H1 (cell line): ENCODE data around the gene CDC45. TPM values are rescaled to one million over a fixed set of nuclear protein-coding genes. Genes with fewer than 3 reads are reported as not detected.
A peak's percentile ranks its signal among the peaks of the same experiment; 100 is the strongest.

ENCODE experiments used
- CTCF ChIA-PET: fragments of 300-600 bp; sonication (Branson Sonifier 250); formaldehyde crosslinking; loops from one replicate; lab custom pipeline; 2021; ENCODE audit not compliant: partially characterized antibody; lab: Charles Lee
- POLR2A ChIA-PET: fragments of 300-600 bp; sonication (Branson Sonifier 250); formaldehyde crosslinking; loops from one replicate; lab custom pipeline; 2021; ENCODE audit warnings: inconsistent platforms; ENCODE audit not compliant: partially characterized antibody; lab: Charles Lee
- DNase-seq, 2 experiments: peaks; one replicate each; pipeline versions ENCODE4 v3.0.0 to v3.0.0-alpha.2; 2010 to 2022; ENCODE audit warnings: low spot score in 2 of 2, low read depth in 1 of 2, mixed read lengths in 1 of 2
- FAIRE-seq: peaks from 2 replicates; lab custom pipeline; 2011; peaks lifted over from hg19 to GRCh38; lab: Jason Lieb, UNC
- H2AFZ ChIP-seq: 2 replicates; pipeline ENCODE4 v1.8.1; 2012; ENCODE audit warnings: low read length, inconsistent platforms
- H2AK5ac ChIP-seq: 2 replicates; pipeline ENCODE4 v1.6.1; 2013; ENCODE audit warnings: low read depth, low read length
- H2BK120ac ChIP-seq: replicated peaks from 2 replicates; pipeline ENCODE3; 2013; ENCODE audit warnings: low read depth, low read length, inconsistent platforms
- H2BK12ac ChIP-seq: 2 replicates; pipeline ENCODE4 v1.6.1; 2013; ENCODE audit warnings: low read depth, low read length
- H2BK15ac ChIP-seq: 2 replicates; pipeline ENCODE4 v1.6.1; 2013; ENCODE audit warnings: low read length
- H2BK20ac ChIP-seq: 2 replicates; pipeline ENCODE4 v1.6.1; 2013; ENCODE audit warnings: low read length
- H2BK5ac ChIP-seq: 2 replicates; pipeline ENCODE4 v1.6.1; 2013; ENCODE audit warnings: low read depth, low read length
- H3K14ac ChIP-seq: 2 replicates; pipeline ENCODE4 v1.6.1; 2013; ENCODE audit warnings: inconsistent platforms; ENCODE audit not compliant: insufficient read length
- H3K18ac ChIP-seq: 2 replicates; pipeline ENCODE4 v1.6.1; 2013; ENCODE audit warnings: low read length; ENCODE audit errors: extremely low read depth
- H3K23ac ChIP-seq: 2 replicates; pipeline ENCODE4 v1.6.1; 2013; ENCODE audit warnings: inconsistent platforms; ENCODE audit not compliant: insufficient read length
- H3K23me2 ChIP-seq: 2 replicates; pipeline ENCODE4 v1.6.1; 2013; ENCODE audit warnings: low read depth, low read length
- H3K27ac ChIP-seq: 2 replicates; pipeline ENCODE4 v1.6.1; 2011; ENCODE audit warnings: low read depth, low read length, inconsistent platforms
- H3K27me3 ChIP-seq, 4 experiments: replicated peaks in 1 of 4; 1 replicate in 1 of 4; 2 replicates in 3 of 4; pipeline versions ENCODE4 v1.6.1 to v1.8.1; 2011 to 2013; ENCODE audit warnings: low read length in 3 of 4, mild to moderate bottlenecking in 3 of 4, inconsistent platforms in 2 of 4, mixed read lengths in 2 of 4, moderate library complexity in 1 of 4; ENCODE audit not compliant: control insufficient read depth in 3 of 4, insufficient read depth in 3 of 4; ENCODE audit errors: extremely low read depth in 1 of 4
- H3K36me3 ChIP-seq, 4 experiments: 2 replicates each; pipeline versions ENCODE4 v1.6.1 to v1.8.1; 2011 to 2013; ENCODE audit warnings: mild to moderate bottlenecking in 4 of 4, low read length in 3 of 4, moderate library complexity in 2 of 4, control low read depth in 1 of 4, inconsistent platforms in 1 of 4; ENCODE audit not compliant: insufficient read depth in 4 of 4, control insufficient read depth in 2 of 4
- H3K4ac ChIP-seq: replicated peaks from 2 replicates; pipeline ENCODE3; 2013; ENCODE audit warnings: low read length, low read depth, mixed read lengths, inconsistent platforms; ENCODE audit not compliant: insufficient read length
- H3K4me1 ChIP-seq, 4 experiments: replicated peaks in 1 of 4; 1 replicate in 1 of 4; 2 replicates in 3 of 4; pipeline versions ENCODE4 v1.6.1 to v1.8.1; 2011 to 2013; ENCODE audit warnings: low read length in 3 of 4, inconsistent platforms in 2 of 4, mixed read lengths in 1 of 4; ENCODE audit not compliant: insufficient read depth in 4 of 4, control insufficient read depth in 3 of 4
- H3K4me2 ChIP-seq, 2 experiments: 2 replicates each; pipeline versions ENCODE4 v1.6.1 to v1.8.1; 2011 to 2013; ENCODE audit warnings: low read depth in 2 of 2, low read length in 2 of 2, control low read depth in 1 of 2, inconsistent platforms in 1 of 2, mild to moderate bottlenecking in 1 of 2; ENCODE audit not compliant: insufficient read depth in 1 of 2
- H3K4me3 ChIP-seq, 4 experiments: fragments of 200-600, 300-600 bp in 1 of 4; sonication (generic), shearing (Covaris generic), sonication (Bioruptor Twin) in 1 of 4; 2 replicates each; pipeline versions ENCODE4 v1.5.1 to v1.8.1; 2011 to 2016; ENCODE audit warnings: low read length in 4 of 4, low read depth in 3 of 4, control low read depth in 2 of 4, inconsistent platforms in 2 of 4, mild to moderate bottlenecking in 2 of 4, mixed read lengths in 1 of 4, moderate library complexity in 1 of 4; ENCODE audit not compliant: insufficient read depth in 2 of 4; ENCODE audit errors: extremely low read depth in 1 of 4
- H3K56ac ChIP-seq: replicated peaks from 2 replicates; pipeline ENCODE3; 2013; ENCODE audit warnings: low read depth, mild to moderate bottlenecking, mixed read lengths, low read length, inconsistent platforms; ENCODE audit not compliant: insufficient read length
- H3K79me1 ChIP-seq: 2 replicates; pipeline ENCODE4 v1.6.1; 2013; ENCODE audit warnings: low read depth, low read length, control low read depth
- H3K79me2 ChIP-seq, 2 experiments: 2 replicates each; pipeline versions ENCODE4 v1.6.1 to v1.8.1; 2012 to 2013; ENCODE audit warnings: low read length in 2 of 2, mild to moderate bottlenecking in 2 of 2, inconsistent platforms in 1 of 2; ENCODE audit not compliant: insufficient read depth in 2 of 2, control insufficient read depth in 1 of 2
- H3K9ac ChIP-seq, 4 experiments: replicated peaks in 1 of 4; 1 replicate in 1 of 4; 2 replicates in 3 of 4; pipeline versions ENCODE4 v1.6.1 to v1.8.1; 2011 to 2013; ENCODE audit warnings: low read depth in 3 of 4, low read length in 3 of 4, control low read depth in 2 of 4, mild to moderate bottlenecking in 2 of 4, moderate library complexity in 2 of 4, inconsistent platforms in 1 of 4; ENCODE audit errors: extremely low read depth in 1 of 4
- H3K9me3 ChIP-seq, 2 experiments: 2 replicates each; pipeline versions ENCODE4 v1.6.1 to v1.8.1; 2012 to 2013; ENCODE audit warnings: mild to moderate bottlenecking in 2 of 2, moderate library complexity in 2 of 2, control low read depth in 1 of 2, inconsistent platforms in 1 of 2, low read depth in 1 of 2, low read length in 1 of 2, mixed read lengths in 1 of 2; ENCODE audit not compliant: insufficient read depth in 2 of 2
- H4K20me1 ChIP-seq, 2 experiments: replicated peaks in 1 of 2; 2 replicates each; pipeline versions ENCODE3 to v1.8.1; 2011 to 2013; ENCODE audit warnings: inconsistent platforms in 2 of 2, low read length in 2 of 2, mild to moderate bottlenecking in 1 of 2; ENCODE audit not compliant: insufficient read depth in 2 of 2, control insufficient read depth in 1 of 2
- H4K5ac ChIP-seq: 2 replicates; pipeline ENCODE4 v1.6.1; 2013; ENCODE audit warnings: low read length, low read depth, mixed read lengths, inconsistent platforms; ENCODE audit not compliant: insufficient read length
- H4K8ac ChIP-seq: 2 replicates; pipeline ENCODE4 v1.8.0; 2013; ENCODE audit warnings: mild to moderate bottlenecking, moderate library complexity, low read length, inconsistent platforms; ENCODE audit not compliant: insufficient read depth; ENCODE audit errors: extremely low read depth
- H4K91ac ChIP-seq: replicated peaks from 2 replicates; pipeline ENCODE3; 2013; ENCODE audit warnings: low read length, mixed read lengths, inconsistent platforms; ENCODE audit not compliant: insufficient read length
- ASH2L ChIP-seq: fragments of 200-600, 300-600 bp; sonication (generic); IDR thresholded peaks from one replicate; pipeline ENCODE4 v1.7.1; 2017; ENCODE audit warnings: low read length
- BACH1 ChIP-seq: IDR thresholded peaks from 2 replicates; pipeline ENCODE4 v1.6.1; 2012; ENCODE audit warnings: low read length, improper control_type of control experiment
- EZH2 ChIP-seq: fragments of 200-600 bp; sonication (generic); IDR thresholded peaks from 2 replicates; pipeline ENCODE4 v1.7.1; 2012; ENCODE audit warnings: low read depth, mild to moderate bottlenecking, moderate library complexity, low read length, inconsistent platforms; ENCODE audit not compliant: severe bottlenecking
- GABPA ChIP-seq: IDR thresholded peaks from 2 replicates; pipeline ENCODE4 v1.6.1; 2011; ENCODE audit warnings: mild to moderate bottlenecking, low read length, moderate library complexity, borderline replicate concordance; ENCODE audit not compliant: insufficient read depth
- POLR2A ChIP-seq, 2 experiments: IDR thresholded peaks; 1 replicate in 1 of 2; 2 replicates in 1 of 2; pipeline ENCODE4 v1.6.1; 2011; ENCODE audit warnings: low read depth in 2 of 2, low read length in 2 of 2, mild to moderate bottlenecking in 2 of 2; ENCODE audit errors: control extremely low read depth in 1 of 2
- RBBP5 ChIP-seq: IDR thresholded peaks from 2 replicates; pipeline ENCODE4 v1.7.1; 2012; ENCODE audit warnings: low read depth, mild to moderate bottlenecking, inconsistent platforms, low read length, moderate library complexity, borderline replicate concordance
- SUZ12 ChIP-seq: fragments of 200-600 bp; sonication (generic); IDR thresholded peaks from 2 replicates; pipeline ENCODE4 v1.6.1; 2012; ENCODE audit warnings: mild to moderate bottlenecking, inconsistent platforms, low read length, moderate library complexity, mixed read lengths
- TBP ChIP-seq: IDR thresholded peaks from 2 replicates; pipeline ENCODE4 v1.6.1; 2011; ENCODE audit warnings: low read depth, low read length, improper control_type of control experiment
- TCF12 ChIP-seq: IDR thresholded peaks from 2 replicates; pipeline ENCODE4 v1.6.1; 2011; ENCODE audit warnings: low read depth, mild to moderate bottlenecking, low read length
- WGBS, 2 experiments: shearing (Covaris generic) in 1 of 2; methylation state at CpG; one replicate each; pipeline versions ENCODE4 v1.1.6 to v1.1.7; 2013 to 2015; ENCODE audit warnings: low lambda C conversion rate in 2 of 2, mixed read lengths in 2 of 2, inconsistent platforms in 1 of 2, low coverage in 1 of 2, missing lambda C conversion rate in 1 of 2; ENCODE audit not compliant: insufficient replicate concordance in 2 of 2, insufficient coverage in 1 of 2, insufficient read length in 1 of 2; ENCODE audit errors: extremely low coverage in 1 of 2, missing lambda C conversion rate in 1 of 2; 5-methylcytosine and 5-hydroxymethylcytosine counted together
- polyA plus RNA-seq, 7 experiments: library from polyadenylated mRNA; depleted of rRNA in 3 of 7; stranded (reverse) in 5 of 7; unstranded in 2 of 7; fragments of >200 nt in 5 of 7; fragments of 200-250 nt in 2 of 7; gene quantifications; 1 replicate in 5 of 7; 2 replicates in 1 of 7; 4 replicates in 1 of 7; pipeline versions ENCODE4 v1.2.1 to v1.2.3, GENCODE V29; 2011 to 2013; ENCODE audit warnings: missing spikeins in 2 of 7, mixed read lengths in 2 of 7
- total RNA-seq: library from RNA; stranded (reverse); fragmentation: NEBNext Ultra II Directional; extraction: Animal tissue kit (Norgen Biotek cat#: 25700); gene quantifications from 2 replicates; pipeline ENCODE4 v1.2.1, GENCODE V29; 2021
- TF ChIP-seq, protein P1 (sequence below): IDR thresholded peaks from 2 replicates; pipeline ENCODE4 v1.6.1; 2012; ENCODE audit warnings: inconsistent platforms

Gene CDC45
- total and polyA plus RNA-seq, 2 of the 8 experiments (the other 6 are each of a cell fraction or from before 2014, with no cell fraction given) = 31.9 to 37.7 TPM

DNA sequence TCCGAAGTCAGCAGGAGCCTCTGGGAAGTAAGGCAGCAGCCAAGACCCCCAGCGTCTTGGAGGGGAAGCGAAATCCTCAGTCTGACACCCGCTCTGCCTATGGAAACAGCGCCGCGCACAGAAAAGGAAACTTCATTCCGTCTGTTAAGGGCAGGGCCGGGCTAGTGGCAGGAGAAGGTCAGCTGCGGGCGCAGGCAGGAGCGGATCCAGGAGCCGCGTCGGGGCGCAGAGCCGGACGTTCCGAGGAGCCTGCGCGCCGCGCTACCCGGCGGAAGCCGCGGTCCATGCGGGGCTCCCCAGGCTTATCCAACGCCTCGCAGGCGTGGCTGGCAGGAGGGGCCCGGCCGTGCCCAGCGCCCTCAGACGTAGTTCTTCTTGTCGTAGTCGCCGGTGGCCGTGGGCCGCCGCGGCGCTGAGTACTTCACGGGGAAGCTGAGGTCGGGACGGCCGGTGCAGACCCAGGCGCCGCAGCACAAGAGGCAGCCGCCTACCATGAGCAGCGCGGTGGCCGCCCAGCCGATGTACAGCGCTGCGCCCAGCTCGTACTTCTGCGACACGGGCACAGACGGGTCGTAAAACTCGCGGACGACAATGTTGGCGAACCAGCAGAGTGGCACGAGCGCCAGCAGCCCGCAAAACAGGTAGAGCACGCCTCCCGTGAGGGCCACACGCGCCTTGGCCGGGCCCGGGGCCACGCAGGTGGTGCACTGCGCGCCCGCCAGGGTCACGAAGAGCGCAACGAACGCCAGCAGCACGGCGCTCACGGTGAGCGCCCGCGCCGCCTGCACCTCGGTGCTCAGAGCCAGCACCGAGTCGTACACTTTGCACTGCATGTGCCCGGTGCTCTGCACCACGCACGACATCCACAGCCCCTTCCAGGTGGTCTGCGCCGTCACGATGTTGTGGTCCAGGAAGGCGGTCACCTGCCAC, 43.8 kb downstream of the CDC45 start:
- H3K36me3 ChIP-seq = no peaks in the 10 kb centered on the region
- no peak overlapping the region for H3K23ac ChIP-seq
- H2AFZ ChIP-seq = no peak overlapping the region
- ChIA-PET CTCF (interaction anchor here (0.8 to 1.5 kb wide), 6 partner anchors 31 to 109 kb away, joined by 3 to 4 read pairs (median 4); no protein-coding TSS in a partner anchor), POLR2A (interaction anchor here (0.7 to 1.5 kb wide), 4 partner anchors 17 to 31 kb away, joined by 3 to 4 read pairs (median 3); no protein-coding TSS in a partner anchor)
- peaks cover 16% of the 10 kb centered on the region; the same call in 1 of the 2 replicates for H3K23me2 ChIP-seq
- no peak overlapping the region for H2BK20ac ChIP-seq
- no peak overlapping the region for H3K56ac ChIP-seq
- H2BK15ac ChIP-seq = peak overlapping the region; percentile 31; the same call in 1 of the 2 replicates
- no peak for FAIRE-seq
- no peak overlapping the region for H2BK12ac ChIP-seq
- peak overlapping the region; percentile 90 to 97 for H3K4me2 ChIP-seq
- peak in 1 of 2 experiments; percentile 74 for DNase-seq
- H3K9me3 ChIP-seq = no peaks in the 10 kb centered on the region
- no peak overlapping the region for H4K5ac ChIP-seq
- H2AK5ac ChIP-seq = peak overlapping the region; percentile 61; the same call in 1 of the 2 replicates
- H4K91ac ChIP-seq = peak overlapping the region; percentile 55
- H3K27me3 ChIP-seq = peaks cover 0 to 45% (median 35%) of the 10 kb centered on the region in 4 experiments; a peak in 6 of 7 replicates
- H2BK120ac ChIP-seq = no peak overlapping the region
- H3K79me2 ChIP-seq = no peaks in the 10 kb centered on the region
- H4K8ac ChIP-seq = peak overlapping the region; percentile 59; the same call in 1 of the 2 replicates
- H3K14ac ChIP-seq = no peak overlapping the region
- H3K4me3 ChIP-seq = peak overlapping the region; percentile 27 to 61 (median 40)
- H4K20me1 ChIP-seq = peaks cover 0 to 19% of the 10 kb centered on the region in 2 experiments
- peaks cover 0 to 15% (median 13%) of the 10 kb centered on the region in 4 experiments; a peak in 6 of 7 replicates for H3K4me1 ChIP-seq
- peak overlapping the region; percentile 46 for H3K4ac ChIP-seq
- H3K79me1 ChIP-seq = no peaks in the 10 kb centered on the region
- H3K27ac ChIP-seq = no peak overlapping the region
- WGBS, 2 experiments = 6% methylated on average over 91 of the region's 99 CpGs; no CpG with 5 or more reads in 1 of the 2 experiments
- no peak overlapping the region for H3K9ac ChIP-seq
- peak overlapping the region; percentile 66 for H3K18ac ChIP-seq
- no peak overlapping the region for H2BK5ac ChIP-seq
- TF ChIP-seq, protein P1, sequence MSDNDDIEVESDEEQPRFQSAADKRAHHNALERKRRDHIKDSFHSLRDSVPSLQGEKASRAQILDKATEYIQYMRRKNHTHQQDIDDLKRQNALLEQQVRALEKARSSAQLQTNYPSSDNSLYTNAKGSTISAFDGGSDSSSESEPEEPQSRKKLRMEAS = peak; percentile 83
- TF ChIP-seq TCF12 (no peak), TBP (peak; percentile 47; the same call in 1 of the 2 replicates), SUZ12 (peak; percentile 64; the same call in 1 of the 2 replicates), RBBP5 (0 out of 2 replicates have a peak, but pooled peaks have one; percentile 9), ASH2L (peak; percentile 74), BACH1 (0 out of 2 replicates have a peak, but pooled peaks have one; percentile 48), GABPA (peak; percentile 20; the same call in 1 of the 2 replicates), POLR2A (IDR thresholded peaks at IDR 0.05; ENCODE audit: control extremely low read depth in 1 of 2, low read depth in 2 of 2, low read length in 2 of 2) (no peak), EZH2 (peak; percentile 72)
